ENCODE results near the gene FANCE. TPM values are rescaled to one million over a fixed set of nuclear protein-coding genes. Genes with fewer than 3 reads are reported as not detected.
"Not testable (repeated sequence)": the region's sequence is repeated elsewhere in the genome, so short reads cannot be mapped to it uniquely, and the experiment has no call there.

FANCE gene
- total RNA-seq, 1 experiment from 2014 or later = 10.9 TPM

- H3K27me3 ChIP-seq = peaks cover 17% of the 10 kb centered on the region; the same call in 1 of the 2 replicates
- DNase-seq, H3K27ac ChIP-seq: not testable (repeated sequence)
Measured at GRCh38 chr6:35515939-35516338, 63.8 kb downstream of the FANCE start.

More at GRCh38 chr6:35515939-35516338, 63.8 kb downstream of the FANCE start:
- H3K4me3 ChIP-seq; H3K36me3 ChIP-seq; H3K4me1 ChIP-seq; H3K9me3 ChIP-seq (replicated peaks): not testable (repeated sequence)

Other genes starting within 250 kb of the FANCE start
- gene SCUBE3, start 238.4 kb upstream of the FANCE start, total RNA-seq (2014; rRNA removed; shearing (Covaris generic)) = 0.28 and 0.36 TPM in 2 replicates
- 8.2 and 8.3 TPM in 2 replicates for gene ZNF76, start 192.6 kb upstream of the FANCE start, total RNA-seq (2014; rRNA removed; shearing (Covaris generic))
- 0.20 and 1.9 TPM in 2 replicates for gene DEF6, start 154.5 kb upstream of the FANCE start, total RNA-seq (2014; rRNA removed; shearing (Covaris generic))
- gene PPARD, start 109.8 kb upstream of the FANCE start, total RNA-seq (2014; rRNA removed; shearing (Covaris generic)) = 9.5 and 10.6 TPM in 2 replicates
- gene RPL10A, start 16.1 kb downstream of the FANCE start, total RNA-seq (2014; rRNA removed; shearing (Covaris generic)) = 2,010 and 2,016 TPM in 2 replicates
- 8.4 and 8.8 TPM in 2 replicates for gene TEAD3, start 44.7 kb downstream of the FANCE start, total RNA-seq (2014; rRNA removed; shearing (Covaris generic))
- 0.15 TPM in 1 of 2 replicates, not detected in the other for gene TULP1, start 60.6 kb downstream of the FANCE start, total RNA-seq (2014; rRNA removed; shearing (Covaris generic))
- gene FKBP5, start 236.6 kb downstream of the FANCE start, total RNA-seq (2014; rRNA removed; shearing (Covaris generic)) = not detected in 2 replicates